Retinal pigment epithelial cell (primary cell): ENCODE data around the gene FMNL2.

Source experiments
- DNase-seq: peaks from one replicate; pipeline ENCODE4 v3.0.0-alpha.2; 2010; ENCODE audit warnings: low read depth
- H3K4me3 ChIP-seq: 2 replicates; pipeline ENCODE4 v1.5.1; 2011; ENCODE audit warnings: mild to moderate bottlenecking, low read length, control low read depth, moderate library complexity
- CTCF ChIP-seq: conservative IDR thresholded peaks from 2 replicates; pipeline ENCODE4 v1.5.1; 2011; ENCODE audit warnings: low read depth, low read length, control low read depth, inconsistent platforms

The FMNL2 gene

GRCh38 chr2:152408254-152408653, 73.3 kb downstream of the FMNL2 start:
- TF ChIP-seq CTCF, result no peak
- no peak for DNase-seq
- no peak overlapping the region for H3K4me3 ChIP-seq

GRCh38 chr2:152409386-152410164, 74.6 kb downstream of the FMNL2 start:
- no peak for TF ChIP-seq CTCF
- no peak for DNase-seq
- H3K4me3 ChIP-seq, result no peak overlapping the region

GRCh38 chr2:152410165-152410597, 75.2 kb downstream of the FMNL2 start:
- no peak overlapping the region for H3K4me3 ChIP-seq
- no peak for DNase-seq
- no peak for TF ChIP-seq CTCF

GRCh38 chr2:152411154-152411553, 76.2 kb downstream of the FMNL2 start:
- no peak for TF ChIP-seq CTCF
- H3K4me3 ChIP-seq, result no peak overlapping the region
- DNase-seq, result no peak

- DNase-seq, result peak; percentile 68
- no peak for TF ChIP-seq CTCF
Observed at GRCh38 chr2:152413228-152414030, 78.5 kb downstream of the FMNL2 start.

GRCh38 chr2:152415231-152415642, 80.3 kb downstream of the FMNL2 start:
- no peak for DNase-seq
- no peak for TF ChIP-seq CTCF

More at GRCh38 chr2:152413228-152414030, 78.5 kb downstream of the FMNL2 start:
- no peak overlapping the region for H3K4me3 ChIP-seq

More at GRCh38 chr2:152415231-152415642, 80.3 kb downstream of the FMNL2 start:
- no peak overlapping the region for H3K4me3 ChIP-seq
